HCT116 (cell line): Measurements from ENCODE around the gene LRIG1.

ENCODE experiments used
- EZH2 ChIP-seq: fragments of 200-600 bp; sonication (generic); IDR thresholded peaks from 2 replicates; pipeline ENCODE4 v1.6.1; 2017; ENCODE audit warnings: antibody characterized with exemption, mixed run types
- TF ChIP-seq, protein P1 (sequence below), 3 experiments: fragments of 200-600 bp in 1 of 3; sonication (generic) in 1 of 3; IDR thresholded peaks in 2 of 3; conservative IDR thresholded peaks in 1 of 3; 2 replicates each; pipeline ENCODE4 v1.5.1; 2012 to 2017; ENCODE audit warnings: low read depth in 2 of 3, low read length in 2 of 3, antibody characterized with exemption in 1 of 3, borderline replicate concordance in 1 of 3, control low read depth in 1 of 3, mild to moderate bottlenecking in 1 of 3, mixed read lengths in 1 of 3, mixed run types in 1 of 3, moderate library complexity in 1 of 3; ENCODE audit not compliant: insufficient read depth in 1 of 3

- no peak for TF ChIP-seq EZH2
- TF ChIP-seq, protein P1, sequence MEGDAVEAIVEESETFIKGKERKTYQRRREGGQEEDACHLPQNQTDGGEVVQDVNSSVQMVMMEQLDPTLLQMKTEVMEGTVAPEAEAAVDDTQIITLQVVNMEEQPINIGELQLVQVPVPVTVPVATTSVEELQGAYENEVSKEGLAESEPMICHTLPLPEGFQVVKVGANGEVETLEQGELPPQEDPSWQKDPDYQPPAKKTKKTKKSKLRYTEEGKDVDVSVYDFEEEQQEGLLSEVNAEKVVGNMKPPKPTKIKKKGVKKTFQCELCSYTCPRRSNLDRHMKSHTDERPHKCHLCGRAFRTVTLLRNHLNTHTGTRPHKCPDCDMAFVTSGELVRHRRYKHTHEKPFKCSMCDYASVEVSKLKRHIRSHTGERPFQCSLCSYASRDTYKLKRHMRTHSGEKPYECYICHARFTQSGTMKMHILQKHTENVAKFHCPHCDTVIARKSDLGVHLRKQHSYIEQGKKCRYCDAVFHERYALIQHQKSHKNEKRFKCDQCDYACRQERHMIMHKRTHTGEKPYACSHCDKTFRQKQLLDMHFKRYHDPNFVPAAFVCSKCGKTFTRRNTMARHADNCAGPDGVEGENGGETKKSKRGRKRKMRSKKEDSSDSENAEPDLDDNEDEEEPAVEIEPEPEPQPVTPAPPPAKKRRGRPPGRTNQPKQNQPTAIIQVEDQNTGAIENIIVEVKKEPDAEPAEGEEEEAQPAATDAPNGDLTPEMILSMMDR (IDR thresholded peaks at IDR 0.05 in 2 of 3, conservative IDR thresholded peaks at IDR 0.05 in 1 of 3; ENCODE audit: borderline replicate concordance in 1 of 3, insufficient read depth in 1 of 3, low read depth in 2 of 3, low read length in 2 of 3), result no peak
These were observed 1.9 kb downstream of the LRIG1 start for GRCh38 chr3:66498687-66499621.
